ENCODE results near the gene EVA1C. TPM values are rescaled to one million over a fixed set of nuclear protein-coding genes. Genes with fewer than 3 reads are reported as not detected.

EVA1C gene
- total RNA-seq, 1 experiment from 2014 or later: 16.1 TPM

DNA sequence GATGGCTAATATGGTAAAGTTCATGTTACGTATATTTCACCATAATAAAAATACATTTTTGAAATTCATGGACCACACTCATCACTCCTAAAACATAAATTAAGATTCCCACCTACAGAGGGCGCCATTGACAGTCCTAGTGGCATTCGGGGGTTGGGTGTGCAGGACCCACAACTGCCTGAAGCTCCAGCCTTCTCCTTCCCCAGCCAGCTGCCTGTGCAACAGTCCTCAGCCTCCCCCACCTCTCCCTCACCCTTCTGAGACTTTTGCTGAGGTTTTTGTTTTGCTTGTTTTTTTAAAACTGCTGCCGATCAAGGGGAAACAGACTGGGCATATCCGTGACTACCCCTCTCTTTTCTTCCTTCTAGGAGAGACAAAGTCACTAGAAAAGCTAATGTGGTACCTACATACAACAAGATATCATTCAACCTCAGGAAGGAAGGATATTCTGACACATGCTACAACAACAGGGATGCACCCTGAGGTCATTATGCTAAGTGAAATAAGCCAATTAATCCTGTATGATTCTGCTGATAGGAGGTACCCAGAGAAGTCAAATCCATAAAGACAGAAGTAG is 9.2 kb upstream of the EVA1C start:
- Histone ChIP-seq H3K36me3 (ENCODE audit: low read depth, low read length) (no peaks in the 10 kb centered on the region), H3K9me2 (replicated peaks; ENCODE audit: low read length) (no peaks in the 10 kb centered on the region), H3K27me3 (ENCODE audit: low read length) (no peaks in the 10 kb centered on the region), H3F3A (ENCODE audit: low read length, unreplicated experiment) (no peaks in the 10 kb centered on the region), H3K79me2 (ENCODE audit: low read length) (no peaks in the 10 kb centered on the region), H2AFZ (ENCODE audit: low read length) (peak overlapping the region; percentile 44; the same call in 1 of the 2 replicates), H3K27ac (ENCODE audit: low read length) (no peak overlapping the region), H3K9me3 (ENCODE audit: low read length) (no peaks in the 10 kb centered on the region), H3K4me3 (ENCODE audit: low read length) (no peak overlapping the region), H3K4me2 (ENCODE audit: low read length) (peak overlapping the region; percentile 14; the same call in 1 of the 2 replicates), H3K9ac (ENCODE audit: low read length) (no peak overlapping the region), H3K4me1 (ENCODE audit: insufficient read depth, low read length) (no peaks in the 10 kb centered on the region), H4K20me1 (ENCODE audit: low read length) (no peaks in the 10 kb centered on the region)
- ATAC-seq: peak; percentile 93
- intact Hi-C loops (cut with micrococcal nuclease): loop anchor here (1.0 kb wide), 2 partner anchors 166 to 198 kb away; no protein-coding TSS in a partner anchor
- DNase-seq: peak; percentile 88
- ChIA-PET CTCF (interaction anchor here (0.6 to 1.2 kb wide), 6 partner anchors 23 to 423 kb away, joined by 3 to 7 read pairs (median 3); no protein-coding TSS in a partner anchor), POLR2A (ENCODE audit: unreplicated experiment) (interaction anchor here (0.6 kb wide), 2 partner anchors 8 to 367 kb away, joined by 3 to 7 read pairs; no protein-coding TSS in a partner anchor)
- TF ChIP-seq EZH2phosphoT487 (IDR thresholded peaks at IDR 0.05; ENCODE audit: borderline replicate concordance, low read length) (no peak), CTCF (conservative IDR thresholded peaks at IDR 0.05; ENCODE audit: low read depth, low read length) (peak; percentile 90)
- BruUV-seq (replicated peaks): no TSS peak

- Histone ChIP-seq H4K20me1 (ENCODE audit: low read length) (no peaks in the 10 kb centered on the region), H3K27ac (ENCODE audit: low read length) (no peak overlapping the region), H2AFZ (ENCODE audit: low read length) (no peak overlapping the region), H3K9me3 (ENCODE audit: low read length) (no peaks in the 10 kb centered on the region), H3K27me3 (ENCODE audit: low read length) (no peaks in the 10 kb centered on the region), H3F3A (ENCODE audit: low read length, unreplicated experiment) (no peaks in the 10 kb centered on the region), H3K79me2 (ENCODE audit: low read length) (no peaks in the 10 kb centered on the region), H3K4me2 (ENCODE audit: low read length) (no peak overlapping the region), H3K9ac (ENCODE audit: low read length) (no peak overlapping the region), H3K36me3 (ENCODE audit: low read depth, low read length) (no peaks in the 10 kb centered on the region), H3K4me3 (ENCODE audit: low read length) (no peak overlapping the region), H3K4me1 (ENCODE audit: insufficient read depth, low read length) (peaks cover 6% of the 10 kb centered on the region; the same call in 1 of the 2 replicates), H3K9me2 (replicated peaks; ENCODE audit: low read length) (no peaks in the 10 kb centered on the region)
- no peak for ATAC-seq
- ChIA-PET POLR2A (ENCODE audit: unreplicated experiment) (no interaction called here), CTCF (no interaction called here)
- no peak for TF ChIP-seq CTCF (conservative IDR thresholded peaks at IDR 0.05; ENCODE audit: low read depth, low read length)
- TF ChIP-seq EZH2 (IDR thresholded peaks at IDR 0.05; ENCODE audit: low read length, unreplicated experiment): no peak
- TF ChIP-seq EZH2phosphoT487 (IDR thresholded peaks at IDR 0.05; ENCODE audit: borderline replicate concordance, low read length): no peak
- intact Hi-C loops (cut with micrococcal nuclease): no loop called here
- BruUV-seq (replicated peaks): no TSS peak
- no peak for DNase-seq
These were observed 6.1 kb upstream of the EVA1C start for GRCh38 chr21:32406405-32406804.

DNA sequence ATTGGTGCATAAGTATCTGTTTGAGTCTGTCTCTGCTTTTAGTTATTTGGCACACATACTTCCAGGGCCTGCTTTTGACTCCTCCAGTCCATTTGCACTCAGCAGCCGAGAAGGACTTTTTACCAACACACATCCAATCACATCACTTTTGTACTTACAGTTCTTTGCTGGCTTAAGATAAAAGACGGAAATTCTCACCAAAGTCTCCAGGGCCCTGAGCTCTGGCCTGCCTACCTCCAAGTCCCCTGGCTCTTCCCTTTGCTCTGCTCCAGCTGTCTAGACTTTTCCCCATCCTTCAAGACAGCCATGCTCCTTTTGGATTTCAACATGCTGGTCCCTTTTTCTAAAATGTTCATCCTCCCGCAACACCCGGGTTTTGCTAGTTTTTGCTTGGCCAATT is 2.2 kb upstream of the EVA1C start:
- Histone ChIP-seq H3K9ac (ENCODE audit: low read length) (no peak overlapping the region), H3F3A (ENCODE audit: low read length, unreplicated experiment) (peaks cover 7% of the 10 kb centered on the region), H3K9me3 (ENCODE audit: low read length) (no peaks in the 10 kb centered on the region), H3K4me1 (ENCODE audit: insufficient read depth, low read length) (peaks cover 28% of the 10 kb centered on the region), H3K36me3 (ENCODE audit: low read depth, low read length) (no peaks in the 10 kb centered on the region), H3K79me2 (ENCODE audit: low read length) (peaks cover 24% of the 10 kb centered on the region), H2AFZ (ENCODE audit: low read length) (no peak overlapping the region), H3K27ac (ENCODE audit: low read length) (no peak overlapping the region), H3K4me2 (ENCODE audit: low read length) (no peak overlapping the region), H3K4me3 (ENCODE audit: low read length) (no peak overlapping the region), H4K20me1 (ENCODE audit: low read length) (no peaks in the 10 kb centered on the region), H3K9me2 (replicated peaks; ENCODE audit: low read length) (no peaks in the 10 kb centered on the region), H3K27me3 (ENCODE audit: low read length) (no peaks in the 10 kb centered on the region)
- CTCF ChIA-PET: no interaction called here
- no peak for DNase-seq
- TF ChIP-seq EZH2 (IDR thresholded peaks at IDR 0.05; ENCODE audit: low read length, unreplicated experiment) (no peak), EZH2phosphoT487 (IDR thresholded peaks at IDR 0.05; ENCODE audit: borderline replicate concordance, low read length) (no peak), CTCF (conservative IDR thresholded peaks at IDR 0.05; ENCODE audit: low read depth, low read length) (no peak)
- intact Hi-C loops (cut with micrococcal nuclease): loop anchor here (5.0 to 10.0 kb wide), 2 partner anchors 67 to 365 kb away; partner anchors contain the start of gene PAXBP1
- no peak for ATAC-seq
- no TSS peak for BruUV-seq (replicated peaks)
- POLR2A ChIA-PET (ENCODE audit: unreplicated experiment): interaction anchor here (0.7 kb wide), 1 partner anchor 17 kb away, joined by 3 read pairs; no protein-coding TSS in a partner anchor
